Measurements from ENCODE around the gene CDK1. TPM values are rescaled to one million over a fixed set of nuclear protein-coding genes. Genes with fewer than 3 reads are reported as not detected.

CDK1 gene
- total and polyA plus RNA-seq, 2 donors (not counting 3 experiments of a cell fraction or from before 2014, with no cell fraction given): 19.9 to 70.1 TPM

GRCh38 chr10:60816628-60817397 is 38.5 kb downstream of the CDK1 start:
- no peak overlapping the region for H3K4me3 ChIP-seq (replicated peaks in 1 of 3; ENCODE audit: insufficient read depth in 1 of 3, low read depth in 1 of 3, low read length in 3 of 3)
- BruUV-seq (replicated peaks): no TSS peak
- no peaks in the 10 kb centered on the region for H3K27me3 ChIP-seq (ENCODE audit: control insufficient read depth in 2 of 2, insufficient read depth in 2 of 2, low read length in 2 of 2)
- peak overlapping the region; percentile 33 for H3K4me2 ChIP-seq (ENCODE audit: insufficient read depth, low read length)
- POLR2A ChIA-PET: interaction anchor here (0.7 kb wide), 2 partner anchors 99 to 797 kb away, joined by 4 to 7 read pairs; no protein-coding TSS in a partner anchor
- H3K79me2 ChIP-seq (ENCODE audit: control insufficient read depth, insufficient read depth, low read length): no peaks in the 10 kb centered on the region
- intact Hi-C loops (cut with micrococcal nuclease): loop anchor here (1.0 to 10.0 kb wide), 15 partner anchors 66 to 2000 kb away; partner anchors contain the start of genes EGR2 and RHOBTB1
- peak overlapping the region; percentile 36 for H3K27ac ChIP-seq (ENCODE audit: insufficient read depth, low read depth, low read length)
- CTCF ChIA-PET: interaction anchor here (0.6 to 5.3 kb wide), 21 partner anchors 10 to 1222 kb away, joined by 3 to 83 read pairs (median 4); no protein-coding TSS in a partner anchor
- TF ChIP-seq JUN (IDR thresholded peaks at IDR 0.05; ENCODE audit: borderline replicate concordance, insufficient read depth, insufficient read length, low read depth) (no peak), MYC (IDR thresholded peaks at IDR 0.05; ENCODE audit: low read depth, low read length) (no peak), CTCF (IDR thresholded peaks at IDR 0.05; ENCODE audit: extremely low read depth in 1 of 2, insufficient read depth in 1 of 2, low read depth in 1 of 2, low read length in 2 of 2) (peak; percentile 64 to 71)
- no peak overlapping the region for H2AFZ ChIP-seq (ENCODE audit: low read depth, low read length)
- H4K20me1 ChIP-seq (replicated peaks; ENCODE audit: control insufficient read depth, extremely low read depth, insufficient read depth, low read length): no peaks in the 10 kb centered on the region
- no peaks in the 10 kb centered on the region for H3K9me1 ChIP-seq (replicated peaks; ENCODE audit: control insufficient read depth, extremely low read depth, insufficient read depth, low read length)
- no peak overlapping the region for H3K9ac ChIP-seq (replicated peaks; ENCODE audit: extremely low read depth, insufficient read depth, low read length)
- peaks cover 26% of the 10 kb centered on the region for H3K4me1 ChIP-seq (ENCODE audit: control insufficient read depth, extremely low read depth, insufficient read depth, low read length)
- FAIRE-seq (peak; percentile 91), DNase-seq (ENCODE audit: low read depth, low spot score) (peak; percentile 88)
- no peaks in the 10 kb centered on the region for H3K36me3 ChIP-seq (ENCODE audit: control insufficient read depth in 2 of 2, extremely low read depth in 1 of 2, insufficient read depth in 2 of 2, low read length in 2 of 2)
- no peaks in the 10 kb centered on the region for H3K9me3 ChIP-seq (replicated peaks; ENCODE audit: control insufficient read depth, insufficient read depth, low read length)
- dilution Hi-C loops (cut with MboI; ENCODE audit: extremely low pct_ligation_motif_present, low sequenced_read_pairs): no loop called here

DNA sequence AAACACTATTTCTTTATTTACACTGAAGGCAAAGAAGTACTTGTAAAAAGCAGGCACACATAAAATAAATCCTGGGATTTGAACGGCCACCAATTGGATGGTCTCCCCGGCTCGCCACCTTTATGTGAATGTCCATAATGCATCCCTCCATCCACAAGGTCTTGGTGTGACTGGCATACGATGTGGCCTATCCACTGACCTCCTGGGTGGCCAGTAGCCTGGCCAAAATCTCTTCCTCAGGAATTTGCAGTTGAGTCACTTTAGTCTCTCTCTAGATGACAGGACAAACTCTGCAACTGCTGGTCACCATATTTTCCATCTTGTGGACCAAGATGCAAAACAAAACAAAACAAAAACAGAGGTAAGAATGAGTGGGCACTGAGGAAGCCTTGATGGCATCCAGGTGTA is 39.1 kb downstream of the CDK1 start:
- H3K4me3 ChIP-seq (replicated peaks in 1 of 3; ENCODE audit: insufficient read depth in 1 of 3, low read depth in 1 of 3, low read length in 3 of 3): no peak overlapping the region
- H3K36me3 ChIP-seq (ENCODE audit: control insufficient read depth in 2 of 2, extremely low read depth in 1 of 2, insufficient read depth in 2 of 2, low read length in 2 of 2): no peaks in the 10 kb centered on the region
- no peaks in the 10 kb centered on the region for H3K9me3 ChIP-seq (replicated peaks; ENCODE audit: control insufficient read depth, insufficient read depth, low read length)
- no peak overlapping the region for H3K9ac ChIP-seq (replicated peaks; ENCODE audit: extremely low read depth, insufficient read depth, low read length)
- TF ChIP-seq, protein P1, sequence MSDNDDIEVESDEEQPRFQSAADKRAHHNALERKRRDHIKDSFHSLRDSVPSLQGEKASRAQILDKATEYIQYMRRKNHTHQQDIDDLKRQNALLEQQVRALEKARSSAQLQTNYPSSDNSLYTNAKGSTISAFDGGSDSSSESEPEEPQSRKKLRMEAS (IDR thresholded peaks at IDR 0.05; ENCODE audit: insufficient read depth, insufficient read length): no peak
- no peak for TF ChIP-seq JUN (IDR thresholded peaks at IDR 0.05; ENCODE audit: borderline replicate concordance, insufficient read depth, insufficient read length, low read depth)
- TF ChIP-seq POLR2AphosphoS5 (IDR thresholded peaks at IDR 0.05; ENCODE audit: insufficient read depth, low read depth, low read length): no peak
- TF ChIP-seq CTCF (IDR thresholded peaks at IDR 0.05; ENCODE audit: extremely low read depth in 1 of 2, insufficient read depth in 1 of 2, low read depth in 1 of 2, low read length in 2 of 2): no peak
- no peak for TF ChIP-seq POLR2A (IDR thresholded peaks at IDR 0.05; ENCODE audit: low read depth, low read length)
- no peak for TF ChIP-seq EZH2 (IDR thresholded peaks at IDR 0.05; ENCODE audit: borderline replicate concordance, low read depth, low read length, severe bottlenecking)
- TF ChIP-seq GATA2 (IDR thresholded peaks at IDR 0.05; ENCODE audit: insufficient read depth, insufficient read length, low read depth, low read length): no peak
- no peak for TF ChIP-seq MYC (IDR thresholded peaks at IDR 0.05; ENCODE audit: low read depth, low read length)
- no peak for TF ChIP-seq FOS (IDR thresholded peaks at IDR 0.05; ENCODE audit: borderline replicate concordance, insufficient read depth, low read length)
- no peaks in the 10 kb centered on the region for H3K27me3 ChIP-seq (ENCODE audit: control insufficient read depth in 2 of 2, insufficient read depth in 2 of 2, low read length in 2 of 2)
- POLR2A ChIA-PET: interaction anchor here (0.7 kb wide), 1 partner anchor 100 kb away, joined by 4 read pairs; no protein-coding TSS in a partner anchor
- CTCF ChIA-PET: interaction anchor here (0.6 to 5.3 kb wide), 12 partner anchors 9 to 1221 kb away, joined by 3 to 83 read pairs (median 8); no protein-coding TSS in a partner anchor
- no peak overlapping the region for H2AFZ ChIP-seq (ENCODE audit: low read depth, low read length)
- no peaks in the 10 kb centered on the region for H3K9me1 ChIP-seq (replicated peaks; ENCODE audit: control insufficient read depth, extremely low read depth, insufficient read depth, low read length)
- H3K27ac ChIP-seq (ENCODE audit: insufficient read depth, low read depth, low read length): no peak overlapping the region
- no peaks in the 10 kb centered on the region for H4K20me1 ChIP-seq (replicated peaks; ENCODE audit: control insufficient read depth, extremely low read depth, insufficient read depth, low read length)
- H3K79me2 ChIP-seq (ENCODE audit: control insufficient read depth, insufficient read depth, low read length): no peaks in the 10 kb centered on the region
- peaks cover 30% of the 10 kb centered on the region for H3K4me1 ChIP-seq (ENCODE audit: control insufficient read depth, extremely low read depth, insufficient read depth, low read length)
- FAIRE-seq (no peak), DNase-seq (ENCODE audit: low read depth, low spot score) (no peak)
- no peak overlapping the region for H3K4me2 ChIP-seq (ENCODE audit: insufficient read depth, low read length)
- dilution Hi-C loops (cut with MboI; ENCODE audit: extremely low pct_ligation_motif_present, low sequenced_read_pairs): no loop called here
- intact Hi-C loops (cut with micrococcal nuclease): loop anchor here (2.0 to 10.0 kb wide), 7 partner anchors 373 to 2000 kb away; partner anchors contain the start of gene EGR2
- BruUV-seq (replicated peaks): no TSS peak

Data from endothelial cell of umbilical vein (primary cell).